Mucosa of rectum (tissue), 2 donors: Measurements from ENCODE around the gene USP15.

Source experiments
- H3K27ac ChIP-seq, 2 donors: one replicate each; pipeline ENCODE4 v1.7.0; 2013; ENCODE audit warnings: inconsistent platforms in 2 of 2, low read depth in 2 of 2, low read length in 2 of 2
- H3K27me3 ChIP-seq, 2 donors: one replicate each; pipeline ENCODE4 v1.7.0; 2013; ENCODE audit warnings: low read length in 2 of 2; ENCODE audit not compliant: control insufficient read depth in 2 of 2, insufficient read depth in 2 of 2
- H3K36me3 ChIP-seq, 2 donors: one replicate each; pipeline ENCODE4 v1.7.0; 2013; ENCODE audit warnings: low read length in 2 of 2; ENCODE audit not compliant: control insufficient read depth in 2 of 2, insufficient read depth in 2 of 2
- H3K4me1 ChIP-seq, 2 donors: one replicate each; pipeline ENCODE4 v1.7.0; 2013; ENCODE audit warnings: low read length in 2 of 2, mild to moderate bottlenecking in 1 of 2; ENCODE audit not compliant: control insufficient read depth in 2 of 2, insufficient read depth in 2 of 2
- H3K4me3 ChIP-seq, 2 donors: one replicate each; pipeline ENCODE4 v1.7.0; 2013; ENCODE audit warnings: low read length in 2 of 2
- H3K9ac ChIP-seq, 2 donors: one replicate each; pipeline ENCODE4 v1.7.0; 2013; ENCODE audit warnings: low read length in 2 of 2, low read depth in 1 of 2, mild to moderate bottlenecking in 1 of 2
- H3K9me3 ChIP-seq, 2 donors: one replicate each; pipeline ENCODE4 v1.7.0; 2013; ENCODE audit warnings: low read length in 2 of 2; ENCODE audit not compliant: control insufficient read depth in 2 of 2
- donor health status: healthy.
- donor health status: Normal muscosa, but diverticular disease.

The USP15 gene

GRCh38 chr12:62256408-62257096 lies 3.7 kb upstream of the USP15 start:
- Histone ChIP-seq H3K27me3 (no peaks in the 10 kb centered on the region), H3K4me1 (peaks cover 8 to 9% of the 10 kb centered on the region in 2 donors), H3K4me3 (no peak overlapping the region), H3K9me3 (no peaks in the 10 kb centered on the region), H3K27ac (no peak overlapping the region), H3K36me3 (no peaks in the 10 kb centered on the region), H3K9ac (no peak overlapping the region)

DNA sequence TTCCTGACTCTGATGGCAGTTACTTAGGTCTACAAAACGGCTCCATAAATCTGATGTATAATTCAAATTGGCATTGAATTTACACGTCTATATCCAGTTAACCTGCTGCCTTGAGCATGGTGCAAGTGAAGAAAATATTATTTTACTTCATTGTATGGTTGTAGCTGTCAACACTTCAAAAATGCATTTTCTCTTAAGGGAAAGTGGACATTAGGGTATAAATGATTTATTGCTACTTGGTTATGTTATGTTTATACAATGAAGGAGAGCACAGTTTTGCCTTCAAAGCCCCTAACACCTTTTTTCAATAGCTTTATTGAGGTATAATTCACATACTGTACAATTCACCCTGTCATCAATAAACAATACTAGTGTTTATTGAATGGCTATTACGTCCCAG lies 2.0 kb upstream of the USP15 start:
- peaks cover 13 to 15% of the 10 kb centered on the region in 2 donors for H3K4me1 ChIP-seq
- no peak overlapping the region for H3K4me3 ChIP-seq
- H3K36me3 ChIP-seq: no peaks in the 10 kb centered on the region
- no peak overlapping the region for H3K27ac ChIP-seq
- H3K9ac ChIP-seq: no peak overlapping the region
- no peaks in the 10 kb centered on the region for H3K27me3 ChIP-seq
- H3K9me3 ChIP-seq: no peaks in the 10 kb centered on the region

- peak overlapping the region; percentile 97 to 98 for H3K27ac ChIP-seq
- H3K27me3 ChIP-seq: no peaks in the 10 kb centered on the region
- H3K36me3 ChIP-seq: no peaks in the 10 kb centered on the region
- H3K9me3 ChIP-seq: no peaks in the 10 kb centered on the region
- H3K9ac ChIP-seq: peak overlapping the region; percentile 95 to 97
- H3K4me1 ChIP-seq: peaks cover 13 to 15% of the 10 kb centered on the region in 2 donors
- peak overlapping the region; percentile 96 to 97 for H3K4me3 ChIP-seq
These were observed 1.1 kb upstream of the USP15 start for GRCh38 chr12:62258941-62259630.

DNA sequence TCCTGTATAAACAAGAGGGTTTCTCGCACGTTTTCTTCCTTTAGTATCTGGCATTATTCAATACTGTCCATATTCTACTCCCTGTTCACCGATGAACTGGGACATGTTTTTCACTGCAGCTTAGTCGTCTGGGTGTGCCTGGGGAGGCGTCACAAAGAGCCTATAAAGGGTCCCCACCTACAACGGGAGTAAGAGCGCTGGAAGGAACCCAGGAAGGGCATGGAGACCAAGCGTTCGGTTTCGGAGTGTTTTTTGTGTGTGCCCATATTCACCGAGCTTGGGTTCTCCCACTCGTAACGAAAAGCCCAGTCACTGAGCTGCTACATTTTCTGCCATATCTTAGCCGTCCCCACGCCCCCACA lies 592 bp upstream of the USP15 start:
- Histone ChIP-seq H3K4me1 (peaks cover 13 to 15% of the 10 kb centered on the region in 2 donors), H3K27ac (peak overlapping the region; percentile 97 to 98), H3K27me3 (no peaks in the 10 kb centered on the region), H3K9ac (peak overlapping the region; percentile 95 to 97), H3K9me3 (no peaks in the 10 kb centered on the region), H3K4me3 (peak overlapping the region; percentile 96 to 97), H3K36me3 (no peaks in the 10 kb centered on the region)

DNA sequence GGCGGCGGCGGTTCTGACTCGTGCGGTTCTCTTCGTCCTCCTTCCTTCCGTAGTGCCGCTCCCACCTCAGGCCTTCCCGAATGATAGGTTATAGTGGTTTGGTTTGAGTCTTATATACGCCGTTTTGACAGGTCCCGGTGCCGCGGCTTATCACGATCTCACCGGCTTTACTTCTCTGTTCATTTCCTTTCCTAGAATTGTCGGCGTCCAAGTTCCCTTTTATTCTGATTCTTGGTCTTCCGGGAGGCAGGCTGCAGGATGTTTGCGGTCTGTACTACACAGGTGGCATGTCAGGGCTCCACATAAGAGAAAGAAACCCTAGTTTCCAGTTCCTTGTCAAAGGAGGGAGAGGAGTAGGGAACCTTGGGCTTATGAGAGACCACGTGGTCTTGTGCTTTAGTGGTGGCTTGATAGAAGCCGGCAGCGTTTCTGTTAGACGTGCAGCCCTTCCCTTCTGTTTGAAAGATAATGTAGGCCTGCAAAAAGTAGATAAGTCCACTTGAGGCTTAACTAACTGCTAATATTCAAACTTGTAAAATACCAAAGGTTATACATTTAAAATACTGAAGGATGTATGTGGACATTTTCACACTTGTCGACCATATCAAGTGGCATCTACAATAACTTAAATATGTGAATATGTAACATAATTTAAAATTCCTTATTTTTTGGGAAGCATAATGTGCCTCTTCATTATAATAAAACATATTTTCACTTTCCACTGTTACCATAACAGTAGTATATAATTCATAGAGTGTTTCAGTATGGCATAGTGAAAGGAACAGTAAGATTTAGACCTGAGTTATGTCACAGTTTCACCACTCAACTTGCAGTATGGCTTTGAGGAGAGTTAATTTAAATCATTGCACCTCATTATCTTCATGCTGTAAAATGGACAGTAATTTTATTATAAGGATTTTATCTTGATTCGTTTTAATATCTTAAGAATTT lies 804 bp downstream of the USP15 start:
- no peaks in the 10 kb centered on the region for H3K9me3 ChIP-seq
- H3K27ac ChIP-seq: peak overlapping the region; percentile 97 to 98
- H3K36me3 ChIP-seq: no peaks in the 10 kb centered on the region
- peak overlapping the region; percentile 95 to 97 for H3K9ac ChIP-seq
- no peaks in the 10 kb centered on the region for H3K27me3 ChIP-seq
- H3K4me1 ChIP-seq: peaks cover 13 to 18% of the 10 kb centered on the region in 2 donors
- peak overlapping the region; percentile 96 to 97 for H3K4me3 ChIP-seq

GRCh38 chr12:62261876-62262517 lies 1.8 kb downstream of the USP15 start:
- Histone ChIP-seq H3K9ac (peak overlapping the region in 1 of 2 donors; percentile 95), H3K36me3 (no peaks in the 10 kb centered on the region), H3K9me3 (no peaks in the 10 kb centered on the region), H3K4me3 (peak overlapping the region in 1 of 2 donors; percentile 97), H3K27me3 (no peaks in the 10 kb centered on the region), H3K27ac (no peak overlapping the region), H3K4me1 (peaks cover 13 to 18% of the 10 kb centered on the region in 2 donors)

DNA sequence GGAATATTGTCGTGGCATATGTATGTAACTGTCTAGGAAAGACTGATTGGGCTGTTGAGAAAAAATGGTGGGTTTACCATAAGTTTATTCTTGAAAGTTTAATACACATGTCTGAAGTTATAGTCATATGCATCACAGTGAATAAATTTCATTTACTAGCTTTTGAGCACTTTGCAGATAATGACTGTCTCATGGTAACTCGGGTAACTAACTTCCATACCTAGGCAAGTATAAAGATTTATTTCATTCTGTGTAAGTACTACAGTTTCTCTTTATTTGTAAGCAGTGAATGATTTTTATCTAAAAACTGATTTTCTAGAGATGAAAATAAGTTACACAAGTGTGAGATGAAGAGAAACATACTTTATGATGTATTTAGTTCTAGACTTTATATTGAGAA lies 3.0 kb downstream of the USP15 start:
- no peak overlapping the region for H3K4me3 ChIP-seq
- H3K36me3 ChIP-seq: no peaks in the 10 kb centered on the region
- H3K4me1 ChIP-seq: peaks cover 13 to 20% of the 10 kb centered on the region in 2 donors
- no peaks in the 10 kb centered on the region for H3K9me3 ChIP-seq
- no peak overlapping the region for H3K27ac ChIP-seq
- H3K27me3 ChIP-seq: no peaks in the 10 kb centered on the region
- H3K9ac ChIP-seq: no peak overlapping the region

DNA sequence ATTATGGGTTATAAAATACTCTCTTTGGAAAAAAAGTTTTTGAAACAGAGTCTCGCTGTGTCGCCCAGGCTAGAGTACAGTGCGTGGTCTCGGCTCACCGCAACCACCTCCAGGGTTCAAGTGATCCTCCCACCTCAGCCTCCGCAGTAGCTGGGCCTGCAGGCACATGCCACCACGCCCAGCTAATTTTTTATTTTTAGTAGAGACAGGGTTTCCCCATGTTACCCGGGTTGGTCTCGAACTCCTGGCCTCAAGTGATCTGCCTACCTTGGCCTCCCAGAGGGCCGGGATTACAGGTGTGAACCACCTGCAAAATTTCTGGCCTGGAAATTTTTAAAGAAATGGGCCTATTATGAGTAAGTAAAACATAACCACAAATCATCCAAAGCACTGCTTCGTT lies 3.8 kb downstream of the USP15 start:
- Histone ChIP-seq H3K4me3 (no peak overlapping the region), H3K9ac (no peak overlapping the region), H3K27ac (no peak overlapping the region), H3K4me1 (peaks cover 7 to 19% of the 10 kb centered on the region in 2 donors), H3K27me3 (no peaks in the 10 kb centered on the region), H3K36me3 (no peaks in the 10 kb centered on the region), H3K9me3 (no peaks in the 10 kb centered on the region)

- Histone ChIP-seq H3K27ac (no peak overlapping the region), H3K36me3 (no peaks in the 10 kb centered on the region), H3K27me3 (no peaks in the 10 kb centered on the region), H3K9me3 (no peaks in the 10 kb centered on the region), H3K4me3 (no peak overlapping the region), H3K9ac (no peak overlapping the region), H3K4me1 (peaks cover 7 to 16% of the 10 kb centered on the region in 2 donors)
These were observed 4.5 kb downstream of the USP15 start for GRCh38 chr12:62264706-62265105.
